ENCODE measurements around the gene IDE.
"Not testable (repeated sequence)": the region's sequence is repeated elsewhere in the genome, so short reads cannot be mapped to it uniquely, and the experiment has no call there.

Gene IDE

GRCh38 chr10:92493362-92493761, 80.5 kb downstream of the IDE start:
- in situ Hi-C loops (cut with MboI; ENCODE audit: low sequenced_read_pairs), result no loop called here

- in situ Hi-C loops (cut with MboI; ENCODE audit: low sequenced_read_pairs), result no loop called here
Observed at GRCh38 chr10:92492748-92493240, 81.1 kb downstream of the IDE start.

- in situ Hi-C loops (cut with MboI; ENCODE audit: low sequenced_read_pairs), result no loop called here
Observed at GRCh38 chr10:92490387-92490786, 83.5 kb downstream of the IDE start.

- in situ Hi-C loops (cut with MboI; ENCODE audit: low sequenced_read_pairs), result no loop called here
Observed at GRCh38 chr10:92486637-92487036, 87.3 kb downstream of the IDE start.

- in situ Hi-C loops (cut with MboI; ENCODE audit: low sequenced_read_pairs), result no loop called here
Observed at GRCh38 chr10:92483539-92483938, 90.4 kb downstream of the IDE start.

- in situ Hi-C loops (cut with MboI; ENCODE audit: low sequenced_read_pairs), result no loop called here
Observed at GRCh38 chr10:92480413-92480812, 93.5 kb downstream of the IDE start.

- in situ Hi-C loops (cut with MboI; ENCODE audit: low sequenced_read_pairs), result no loop called here
Observed at GRCh38 chr10:92479547-92479946, 94.3 kb downstream of the IDE start.

- in situ Hi-C loops (cut with MboI; ENCODE audit: low sequenced_read_pairs), result no loop called here
Observed at GRCh38 chr10:92478536-92478935, 95.4 kb downstream of the IDE start.

- in situ Hi-C loops (cut with MboI; ENCODE audit: low sequenced_read_pairs), result no loop called here
Observed at GRCh38 chr10:92475357-92475868, 98.5 kb downstream of the IDE start.

GRCh38 chr10:92470026-92470425, 103.9 kb downstream of the IDE start:
- in situ Hi-C loops (cut with MboI; ENCODE audit: low sequenced_read_pairs), result no loop called here

GRCh38 chr10:92464364-92464763, 109.5 kb downstream of the IDE start:
- in situ Hi-C loops (cut with MboI; ENCODE audit: low sequenced_read_pairs), result no loop called here

- in situ Hi-C loops (cut with MboI; ENCODE audit: low sequenced_read_pairs), result no loop called here
Observed at GRCh38 chr10:92463582-92463981, 110.3 kb downstream of the IDE start.

GRCh38 chr10:92454955-92455354, 118.9 kb downstream of the IDE start:
- in situ Hi-C loops (cut with MboI; ENCODE audit: low sequenced_read_pairs), result not testable (repeated sequence)

GRCh38 chr10:92452313-92452712, 121.6 kb downstream of the IDE start:
- in situ Hi-C loops (cut with MboI; ENCODE audit: low sequenced_read_pairs), result no loop called here

- in situ Hi-C loops (cut with MboI; ENCODE audit: low sequenced_read_pairs), result no loop called here
Observed at GRCh38 chr10:92451431-92451830, 122.5 kb downstream of the IDE start.

- in situ Hi-C loops (cut with MboI; ENCODE audit: low sequenced_read_pairs), result no loop called here
Observed at GRCh38 chr10:92450896-92451295, 123.0 kb downstream of the IDE start.

GRCh38 chr10:92440578-92440977, 133.3 kb downstream of the IDE start:
- in situ Hi-C loops (cut with MboI; ENCODE audit: low sequenced_read_pairs), result no loop called here

GRCh38 chr10:92438220-92438619, 135.7 kb downstream of the IDE start:
- in situ Hi-C loops (cut with MboI; ENCODE audit: low sequenced_read_pairs), result loop anchor here (10.0 kb wide), 1 partner anchor 353 kb away; no protein-coding TSS in a partner anchor

- in situ Hi-C loops (cut with MboI; ENCODE audit: low sequenced_read_pairs), result loop anchor here (10.0 kb wide), 1 partner anchor 352 kb away; no protein-coding TSS in a partner anchor
Observed at GRCh38 chr10:92436611-92437010, 137.3 kb downstream of the IDE start.

- in situ Hi-C loops (cut with MboI; ENCODE audit: low sequenced_read_pairs), result loop anchor here (10.0 kb wide), 1 partner anchor 351 kb away; no protein-coding TSS in a partner anchor
Observed at GRCh38 chr10:92436065-92436464, 137.8 kb downstream of the IDE start.

GRCh38 chr10:92434385-92434784, 139.5 kb downstream of the IDE start:
- in situ Hi-C loops (cut with MboI; ENCODE audit: low sequenced_read_pairs), result loop anchor here (10.0 kb wide), 1 partner anchor 350 kb away; no protein-coding TSS in a partner anchor

GRCh38 chr10:92432596-92432995, 141.3 kb downstream of the IDE start:
- in situ Hi-C loops (cut with MboI; ENCODE audit: low sequenced_read_pairs), result loop anchor here (10.0 kb wide), 1 partner anchor 348 kb away; no protein-coding TSS in a partner anchor

GRCh38 chr10:92430103-92430502, 143.8 kb downstream of the IDE start:
- in situ Hi-C loops (cut with MboI; ENCODE audit: low sequenced_read_pairs), result loop anchor here (10.0 kb wide), 1 partner anchor 345 kb away; no protein-coding TSS in a partner anchor

Measured in HL-60/S4 treated with phorbol 12-myristate 13-acetate at 8.2 ng/mL for 4 days and 3 days (cell line).